GM12865 (cell line): ENCODE results near the gene MICAL3.

Source experiments
- DNase-seq: peaks from one replicate; pipeline ENCODE4 v3.0.0; 2010; ENCODE audit warnings: low read depth
- H3K4me3 ChIP-seq: 2 replicates; pipeline ENCODE4 v1.5.1; 2011; ENCODE audit warnings: mild to moderate bottlenecking, low read depth, low read length, control low read depth
- TF ChIP-seq, protein P1 (sequence below): IDR thresholded peaks from 2 replicates; pipeline ENCODE4 v1.5.1; 2011; ENCODE audit warnings: low read length, control low read depth, low read depth, inconsistent platforms; ENCODE audit not compliant: insufficient read depth; ENCODE audit errors: missing control alignments

Gene MICAL3

DNA sequence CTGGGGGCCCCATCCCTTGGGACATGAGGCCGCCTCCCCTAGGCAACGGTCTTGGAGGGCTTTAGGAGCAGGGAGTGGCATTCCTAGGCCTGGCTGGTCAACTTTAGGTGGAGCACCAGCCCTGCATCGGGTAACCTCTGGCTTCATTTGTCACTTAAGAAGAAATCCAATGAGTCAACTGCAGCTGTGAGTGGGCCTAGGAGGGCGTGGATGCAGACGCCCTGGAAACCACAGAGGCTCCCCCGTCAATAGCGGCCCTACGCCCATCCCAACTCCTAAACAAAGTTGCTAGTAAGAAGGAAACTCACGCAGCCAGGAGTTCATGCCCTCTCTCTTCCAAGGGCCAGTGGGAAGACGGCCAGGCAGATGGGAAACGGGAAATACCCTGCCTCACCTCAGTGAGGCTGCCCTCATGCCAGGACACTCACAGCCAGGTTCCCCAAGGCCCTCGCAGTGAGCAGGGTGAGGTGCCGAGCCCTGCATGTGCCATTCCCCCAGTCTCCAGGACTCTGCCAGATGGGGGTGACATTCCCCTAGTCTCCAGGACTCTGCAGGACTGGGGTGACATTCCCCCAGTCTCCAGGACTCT, 270.9 kb downstream of the MICAL3 start:
- H3K4me3 ChIP-seq = no peak overlapping the region
- DNase-seq = no peak
- TF ChIP-seq, protein P1, sequence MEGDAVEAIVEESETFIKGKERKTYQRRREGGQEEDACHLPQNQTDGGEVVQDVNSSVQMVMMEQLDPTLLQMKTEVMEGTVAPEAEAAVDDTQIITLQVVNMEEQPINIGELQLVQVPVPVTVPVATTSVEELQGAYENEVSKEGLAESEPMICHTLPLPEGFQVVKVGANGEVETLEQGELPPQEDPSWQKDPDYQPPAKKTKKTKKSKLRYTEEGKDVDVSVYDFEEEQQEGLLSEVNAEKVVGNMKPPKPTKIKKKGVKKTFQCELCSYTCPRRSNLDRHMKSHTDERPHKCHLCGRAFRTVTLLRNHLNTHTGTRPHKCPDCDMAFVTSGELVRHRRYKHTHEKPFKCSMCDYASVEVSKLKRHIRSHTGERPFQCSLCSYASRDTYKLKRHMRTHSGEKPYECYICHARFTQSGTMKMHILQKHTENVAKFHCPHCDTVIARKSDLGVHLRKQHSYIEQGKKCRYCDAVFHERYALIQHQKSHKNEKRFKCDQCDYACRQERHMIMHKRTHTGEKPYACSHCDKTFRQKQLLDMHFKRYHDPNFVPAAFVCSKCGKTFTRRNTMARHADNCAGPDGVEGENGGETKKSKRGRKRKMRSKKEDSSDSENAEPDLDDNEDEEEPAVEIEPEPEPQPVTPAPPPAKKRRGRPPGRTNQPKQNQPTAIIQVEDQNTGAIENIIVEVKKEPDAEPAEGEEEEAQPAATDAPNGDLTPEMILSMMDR = no peak

GRCh38 chr22:17751596-17751995, 272.8 kb downstream of the MICAL3 start:
- no peak overlapping the region for H3K4me3 ChIP-seq
- no peak for DNase-seq
- TF ChIP-seq, protein P1 = no peak

- H3K4me3 ChIP-seq = no peak overlapping the region
- no peak for DNase-seq
- TF ChIP-seq, protein P1 = no peak
Measured at GRCh38 chr22:17749605-17750395, 274.6 kb downstream of the MICAL3 start.

DNA sequence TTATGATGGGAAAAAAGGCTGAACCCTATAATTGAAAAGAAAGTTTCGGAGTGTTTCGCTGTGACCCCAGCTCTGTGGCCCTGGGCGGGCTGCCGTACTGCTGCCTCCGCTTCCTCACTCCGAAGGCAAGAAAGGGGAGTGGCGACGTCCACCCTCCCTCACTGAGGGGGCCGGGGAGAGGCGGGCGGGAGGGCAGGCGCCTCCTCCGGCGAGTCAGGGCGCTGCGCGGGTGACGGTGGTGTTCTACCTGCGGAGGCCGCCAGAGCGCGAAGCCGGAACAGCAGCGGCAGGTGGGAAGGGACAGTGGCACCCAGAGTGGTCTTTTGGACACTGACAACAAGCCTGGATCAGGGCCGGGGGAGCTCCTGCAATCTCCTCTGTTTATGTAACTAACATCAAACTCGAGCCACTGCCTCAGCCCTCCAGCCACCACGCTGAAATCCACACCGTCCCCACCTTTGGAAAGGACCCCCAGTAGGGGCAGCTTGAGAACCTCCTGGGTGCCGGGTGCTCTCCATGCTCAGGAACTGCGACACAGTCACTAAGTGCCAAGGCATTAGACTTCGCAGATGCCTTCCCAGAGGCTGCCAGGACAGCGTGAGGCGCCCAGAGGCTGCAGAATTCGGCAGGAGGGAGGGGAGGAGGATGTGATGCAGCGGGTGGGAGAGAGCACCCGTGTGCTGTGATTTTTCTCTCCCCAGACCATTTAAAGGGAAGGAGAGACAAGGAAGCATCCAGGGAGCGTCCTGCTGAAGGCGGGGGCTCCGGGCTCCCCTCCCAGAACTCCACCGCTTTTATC, 275.6 kb downstream of the MICAL3 start:
- H3K4me3 ChIP-seq = no peak overlapping the region
- TF ChIP-seq, protein P1 = no peak
- DNase-seq = no peak

DNA sequence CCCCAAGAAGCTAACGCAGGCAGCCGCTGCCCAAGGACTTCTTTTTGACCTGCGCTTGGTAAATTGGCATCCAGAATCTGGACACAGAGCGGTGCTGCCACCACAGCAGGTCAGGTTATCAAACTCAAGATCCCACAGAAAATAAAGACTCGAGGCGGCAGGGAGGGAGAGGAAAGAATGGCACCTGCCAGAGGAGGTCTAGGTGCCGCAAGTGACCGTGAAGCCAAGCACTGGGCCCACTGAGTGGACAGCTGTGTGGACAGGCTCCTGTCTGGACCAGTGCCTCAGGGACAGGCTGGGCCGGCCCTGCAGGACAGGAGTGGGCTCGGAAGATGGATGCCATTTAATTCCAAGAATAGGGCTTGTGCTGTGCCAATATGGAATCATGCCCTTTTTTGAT, 277.4 kb downstream of the MICAL3 start:
- DNase-seq = no peak
- TF ChIP-seq, protein P1 = no peak
- no peak overlapping the region for H3K4me3 ChIP-seq

GRCh38 chr22:17744430-17744829, 279.9 kb downstream of the MICAL3 start:
- no peak for DNase-seq
- no peak overlapping the region for H3K4me3 ChIP-seq

More at GRCh38 chr22:17744430-17744829, 279.9 kb downstream of the MICAL3 start:
- TF ChIP-seq, protein P1 = no peak
